Measurements from ENCODE around the gene NELFE. TPM values are rescaled to one million over a fixed set of nuclear protein-coding genes. Genes with fewer than 3 reads are reported as not detected.

The NELFE gene
- total and polyA plus RNA-seq, 2 of the 13 experiments (the other 11 are each of a cell fraction or from before 2014, with no cell fraction given) = 51.3 to 69.8 TPM

DNA sequence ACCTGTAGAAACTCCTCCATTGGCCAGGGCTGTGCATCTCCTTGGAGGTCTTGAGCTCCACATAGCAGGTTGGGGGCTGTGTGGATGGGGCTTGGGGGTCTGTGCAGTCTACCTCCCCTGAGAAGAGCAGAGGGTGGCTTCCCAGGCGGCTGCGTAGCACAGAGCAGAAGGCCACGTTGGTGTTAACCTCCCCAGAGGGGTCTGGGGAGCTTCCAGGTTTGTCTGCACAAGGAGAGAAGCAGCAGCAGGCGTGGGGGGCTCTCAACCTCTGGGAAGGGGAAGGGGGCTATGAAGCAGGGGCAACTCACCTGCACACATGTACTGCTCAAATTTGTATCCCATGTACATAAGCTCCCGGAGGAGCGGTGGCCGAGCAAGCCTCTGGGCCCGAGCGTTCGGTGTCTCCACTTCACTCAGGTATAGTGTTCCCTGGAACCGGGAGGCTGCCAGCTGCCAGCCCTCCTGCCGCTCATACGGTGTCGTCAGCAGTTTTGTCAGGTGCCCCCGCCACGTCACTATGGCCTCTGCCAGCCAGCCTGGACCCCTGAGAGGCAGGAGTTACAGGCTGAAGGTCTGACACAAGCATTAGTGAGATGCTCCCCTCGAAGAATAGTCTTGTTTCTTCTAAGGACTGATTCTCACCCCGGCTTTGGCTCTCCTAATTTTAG lies 12.0 kb upstream of the NELFE start:
- intact Hi-C loops (cut with micrococcal nuclease; ENCODE audit: unreplicated experiment) = no loop called here
- ATAC-seq (no peak), FAIRE-seq (no peak), DNase-seq (ENCODE audit: low spot score) (no peak)
- peak overlapping the region; percentile 86 for H3K27ac ChIP-seq (ENCODE audit: extremely low read length, insufficient read depth, low read length)
- H2AFZ ChIP-seq (ENCODE audit: low read length) = no peak overlapping the region
- no peaks in the 10 kb centered on the region for H3K9me3 ChIP-seq (ENCODE audit: low read length)
- H3K4me3 ChIP-seq (replicated peaks in 1 of 3; ENCODE audit: insufficient read depth in 1 of 3, low read depth in 2 of 3, low read length in 3 of 3) = peak overlapping the region; percentile 73 to 94 (median 90)
- peaks cover 21% of the 10 kb centered on the region for H3K79me2 ChIP-seq (ENCODE audit: insufficient read depth, low read length)
- H3K4me1 ChIP-seq (ENCODE audit: insufficient read depth, low read length) = peaks cover 32% of the 10 kb centered on the region
- no TSS peak for BruUV-seq (replicated peaks)
- no peaks in the 10 kb centered on the region for H4K20me1 ChIP-seq (ENCODE audit: insufficient read depth, low read length)
- H3K36me3 ChIP-seq (replicated peaks in 1 of 2; ENCODE audit: control insufficient read depth in 1 of 2, insufficient read depth in 2 of 2, low read length in 2 of 2) = peaks cover 30 to 48% of the 10 kb centered on the region in 2 experiments
- POLR2A ChIA-PET = interaction anchor here (0.7 to 6.1 kb wide), 8 partner anchors 8 to 319 kb away, joined by 4 to 142 read pairs (median 8); partner anchors contain the start of genes ATF6B, BAG6, C2 and CFB
- in situ Hi-C loops (cut with HindIII; ENCODE audit: extremely low pct_ligation_motif_present, low pct_unique_long_range_greater_than_20kb) = no loop called here
- 91% methylated on average over 18 of the region's 18 CpGs for WGBS (ENCODE audit: low lambda C conversion rate)
- no peaks in the 10 kb centered on the region; a peak in 1 of 5 replicates for H3K27me3 ChIP-seq (ENCODE audit: control insufficient read depth in 1 of 2, insufficient read depth in 2 of 2, low read length in 2 of 2)
- CTCF ChIA-PET (ENCODE audit: low intra/inter-chr PET ratio, low total read pairs) = no interaction called here
- H3K9ac ChIP-seq (ENCODE audit: insufficient read depth, low read depth, low read length) = peak overlapping the region; percentile 88
- peak overlapping the region; percentile 99 for H3K4me2 ChIP-seq (ENCODE audit: low read depth, low read length)
- TF ChIP-seq TCF12 (IDR thresholded peaks at IDR 0.05) (no peak), TCF12 (CRISPR knock-in tag; IDR thresholded peaks at IDR 0.05) (no peak), ZBTB42 (CRISPR knock-in tag; IDR thresholded peaks at IDR 0.05) (0 out of 2 replicates have a peak, but pooled peaks have one; percentile 51), RXRA (CRISPR knock-in tag; IDR thresholded peaks at IDR 0.05) (no peak), ZC3H13 (CRISPR knock-in tag; IDR thresholded peaks at IDR 0.05) (peak; percentile 27; the same call in 1 of the 2 replicates), BRD4 (CRISPR knock-in tag; IDR thresholded peaks at IDR 0.05) (no peak), NFYB (CRISPR knock-in tag; IDR thresholded peaks at IDR 0.05) (0 out of 2 replicates have a peak, but pooled peaks have one; percentile 11), ZNF7 (CRISPR knock-in tag; IDR thresholded peaks at IDR 0.05) (no peak), MAFG (CRISPR knock-in tag; IDR thresholded peaks at IDR 0.05) (no peak), HMGA1 (CRISPR knock-in tag; conservative IDR thresholded peaks at IDR 0.05) (no peak), ZMAT3 (CRISPR knock-in tag; conservative IDR thresholded peaks at IDR 0.05) (0 out of 2 replicates have a peak, but pooled peaks have one; percentile 25)
- TF ChIP-seq, protein P1, sequence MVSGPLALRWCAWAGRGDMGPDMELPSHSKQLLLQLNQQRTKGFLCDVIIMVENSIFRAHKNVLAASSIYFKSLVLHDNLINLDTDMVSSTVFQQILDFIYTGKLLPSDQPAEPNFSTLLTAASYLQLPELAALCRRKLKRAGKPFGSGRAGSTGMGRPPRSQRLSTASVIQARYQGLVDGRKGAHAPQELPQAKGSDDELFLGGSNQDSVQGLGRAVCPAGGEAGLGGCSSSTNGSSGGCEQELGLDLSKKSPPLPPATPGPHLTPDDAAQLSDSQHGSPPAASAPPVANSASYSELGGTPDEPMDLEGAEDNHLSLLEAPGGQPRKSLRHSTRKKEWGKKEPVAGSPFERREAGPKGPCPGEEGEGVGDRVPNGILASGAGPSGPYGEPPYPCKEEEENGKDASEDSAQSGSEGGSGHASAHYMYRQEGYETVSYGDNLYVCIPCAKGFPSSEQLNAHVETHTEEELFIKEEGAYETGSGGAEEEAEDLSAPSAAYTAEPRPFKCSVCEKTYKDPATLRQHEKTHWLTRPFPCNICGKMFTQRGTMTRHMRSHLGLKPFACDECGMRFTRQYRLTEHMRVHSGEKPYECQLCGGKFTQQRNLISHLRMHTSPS (CRISPR knock-in tag; IDR thresholded peaks at IDR 0.05; ENCODE audit: low read depth) = no peak
- TF ChIP-seq, protein P2, sequence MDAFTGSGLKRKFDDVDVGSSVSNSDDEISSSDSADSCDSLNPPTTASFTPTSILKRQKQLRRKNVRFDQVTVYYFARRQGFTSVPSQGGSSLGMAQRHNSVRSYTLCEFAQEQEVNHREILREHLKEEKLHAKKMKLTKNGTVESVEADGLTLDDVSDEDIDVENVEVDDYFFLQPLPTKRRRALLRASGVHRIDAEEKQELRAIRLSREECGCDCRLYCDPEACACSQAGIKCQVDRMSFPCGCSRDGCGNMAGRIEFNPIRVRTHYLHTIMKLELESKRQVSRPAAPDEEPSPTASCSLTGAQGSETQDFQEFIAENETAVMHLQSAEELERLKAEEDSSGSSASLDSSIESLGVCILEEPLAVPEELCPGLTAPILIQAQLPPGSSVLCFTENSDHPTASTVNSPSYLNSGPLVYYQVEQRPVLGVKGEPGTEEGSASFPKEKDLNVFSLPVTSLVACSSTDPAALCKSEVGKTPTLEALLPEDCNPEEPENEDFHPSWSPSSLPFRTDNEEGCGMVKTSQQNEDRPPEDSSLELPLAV (CRISPR knock-in tag; conservative IDR thresholded peaks at IDR 0.05; ENCODE audit: low read depth) = no peak
- TF ChIP-seq, protein P3, sequence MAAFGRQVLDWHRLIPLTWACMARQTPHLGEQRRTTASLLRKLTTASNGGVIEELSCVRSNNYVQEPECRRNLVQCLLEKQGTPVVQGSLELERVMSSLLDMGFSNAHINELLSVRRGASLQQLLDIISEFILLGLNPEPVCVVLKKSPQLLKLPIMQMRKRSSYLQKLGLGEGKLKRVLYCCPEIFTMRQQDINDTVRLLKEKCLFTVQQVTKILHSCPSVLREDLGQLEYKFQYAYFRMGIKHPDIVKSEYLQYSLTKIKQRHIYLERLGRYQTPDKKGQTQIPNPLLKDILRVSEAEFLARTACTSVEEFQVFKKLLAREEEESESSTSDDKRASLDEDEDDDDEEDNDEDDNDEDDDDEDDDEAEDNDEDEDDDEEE (CRISPR knock-in tag; IDR thresholded peaks at IDR 0.05) = no peak
- TF ChIP-seq, protein P4, sequence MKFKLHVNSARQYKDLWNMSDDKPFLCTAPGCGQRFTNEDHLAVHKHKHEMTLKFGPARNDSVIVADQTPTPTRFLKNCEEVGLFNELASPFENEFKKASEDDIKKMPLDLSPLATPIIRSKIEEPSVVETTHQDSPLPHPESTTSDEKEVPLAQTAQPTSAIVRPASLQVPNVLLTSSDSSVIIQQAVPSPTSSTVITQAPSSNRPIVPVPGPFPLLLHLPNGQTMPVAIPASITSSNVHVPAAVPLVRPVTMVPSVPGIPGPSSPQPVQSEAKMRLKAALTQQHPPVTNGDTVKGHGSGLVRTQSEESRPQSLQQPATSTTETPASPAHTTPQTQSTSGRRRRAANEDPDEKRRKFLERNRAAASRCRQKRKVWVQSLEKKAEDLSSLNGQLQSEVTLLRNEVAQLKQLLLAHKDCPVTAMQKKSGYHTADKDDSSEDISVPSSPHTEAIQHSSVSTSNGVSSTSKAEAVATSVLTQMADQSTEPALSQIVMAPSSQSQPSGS (CRISPR knock-in tag; IDR thresholded peaks at IDR 0.05) = no peak
- TF ChIP-seq, protein P5, sequence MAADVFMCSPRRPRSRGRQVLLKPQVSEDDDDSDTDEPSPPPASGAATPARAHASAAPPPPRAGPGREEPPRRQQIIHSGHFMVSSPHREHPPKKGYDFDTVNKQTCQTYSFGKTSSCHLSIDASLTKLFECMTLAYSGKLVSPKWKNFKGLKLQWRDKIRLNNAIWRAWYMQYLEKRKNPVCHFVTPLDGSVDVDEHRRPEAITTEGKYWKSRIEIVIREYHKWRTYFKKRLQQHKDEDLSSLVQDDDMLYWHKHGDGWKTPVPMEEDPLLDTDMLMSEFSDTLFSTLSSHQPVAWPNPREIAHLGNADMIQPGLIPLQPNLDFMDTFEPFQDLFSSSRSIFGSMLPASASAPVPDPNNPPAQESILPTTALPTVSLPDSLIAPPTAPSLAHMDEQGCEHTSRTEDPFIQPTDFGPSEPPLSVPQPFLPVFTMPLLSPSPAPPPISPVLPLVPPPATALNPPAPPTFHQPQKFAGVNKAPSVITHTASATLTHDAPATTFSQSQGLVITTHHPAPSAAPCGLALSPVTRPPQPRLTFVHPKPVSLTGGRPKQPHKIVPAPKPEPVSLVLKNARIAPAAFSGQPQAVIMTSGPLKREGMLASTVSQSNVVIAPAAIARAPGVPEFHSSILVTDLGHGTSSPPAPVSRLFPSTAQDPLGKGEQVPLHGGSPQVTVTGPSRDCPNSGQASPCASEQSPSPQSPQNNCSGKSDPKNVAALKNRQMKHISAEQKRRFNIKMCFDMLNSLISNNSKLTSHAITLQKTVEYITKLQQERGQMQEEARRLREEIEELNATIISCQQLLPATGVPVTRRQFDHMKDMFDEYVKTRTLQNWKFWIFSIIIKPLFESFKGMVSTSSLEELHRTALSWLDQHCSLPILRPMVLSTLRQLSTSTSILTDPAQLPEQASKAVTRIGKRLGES (CRISPR knock-in tag; IDR thresholded peaks at IDR 0.05; ENCODE audit: borderline replicate concordance) = no peak
